HEK293 (cell line): Measurements from ENCODE around the gene PKHD1.
"Not testable (repeated sequence)": the region's sequence is repeated elsewhere in the genome, so short reads cannot be mapped to it uniquely, and the experiment has no call there.

ENCODE experiments used
- ATF2 ChIP-seq: fragments of 450-650 bp; formaldehyde crosslinking; IDR thresholded peaks from 2 replicates; pipeline ENCODE4 v1.5.1; 2016; ENCODE audit warnings: missing biosample characterization, missing genetic modification characterization, low read depth
- CTCF ChIP-seq: fragments of 450-650 bp; formaldehyde crosslinking; IDR thresholded peaks from 2 replicates; pipeline ENCODE4 v1.5.1; 2016; ENCODE audit warnings: missing biosample characterization, missing genetic modification characterization
- ELK4 ChIP-seq: IDR thresholded peaks from 2 replicates; pipeline ENCODE4 v1.6.1; 2011; ENCODE audit warnings: mild to moderate bottlenecking, low read depth, low read length, borderline replicate concordance
- IKZF3 ChIP-seq: fragments of 450-650 bp; IDR thresholded peaks from 2 replicates; pipeline ENCODE4 v1.5.0; 2018; ENCODE audit warnings: missing biosample characterization, mild to moderate bottlenecking, missing genetic modification characterization, moderate library complexity
- SALL2 ChIP-seq: fragments of 450-650 bp; formaldehyde crosslinking; IDR thresholded peaks from 2 replicates; pipeline ENCODE4 v1.5.0; 2017; ENCODE audit warnings: missing biosample characterization, mild to moderate bottlenecking, missing genetic modification characterization, borderline replicate concordance
- ZBTB6 ChIP-seq: fragments of 450-650 bp; formaldehyde crosslinking; IDR thresholded peaks from 2 replicates; pipeline ENCODE4 v1.5.1; 2017; ENCODE audit warnings: missing biosample characterization, missing genetic modification characterization
- ZBTB7A ChIP-seq: fragments of 450-650 bp; formaldehyde crosslinking; IDR thresholded peaks from 2 replicates; pipeline ENCODE4 v1.5.1; 2016; ENCODE audit warnings: low read depth, missing biosample characterization, missing genetic modification characterization
- ZFP3 ChIP-seq: fragments of 450-650 bp; formaldehyde crosslinking; IDR thresholded peaks from 2 replicates; pipeline ENCODE4 v1.5.1; 2016; ENCODE audit warnings: low read depth, missing biosample characterization, missing genetic modification characterization
- ZFP37 ChIP-seq: fragments of 450-650 bp; formaldehyde crosslinking; IDR thresholded peaks from 2 replicates; pipeline ENCODE4 v1.5.1; 2016; ENCODE audit warnings: missing biosample characterization, missing genetic modification characterization
- ZNF121 ChIP-seq: fragments of 450-650 bp; formaldehyde crosslinking; IDR thresholded peaks from 2 replicates; pipeline ENCODE4 v1.5.1; 2016; ENCODE audit warnings: missing biosample characterization, missing genetic modification characterization
- ZNF341 ChIP-seq: fragments of 450-650 bp; formaldehyde crosslinking; IDR thresholded peaks from 2 replicates; pipeline ENCODE4; 2016; ENCODE audit warnings: low read depth, missing biosample characterization, missing genetic modification characterization
- ZNF639 ChIP-seq: fragments of 450-650 bp; formaldehyde crosslinking; IDR thresholded peaks from 2 replicates; pipeline ENCODE4 v1.5.1; 2016; ENCODE audit warnings: missing biosample characterization, missing genetic modification characterization
- ZNF768 ChIP-seq: fragments of 450-650 bp; formaldehyde crosslinking; IDR thresholded peaks from 2 replicates; pipeline ENCODE4 v1.5.1; 2018; ENCODE audit warnings: missing biosample characterization, mild to moderate bottlenecking, missing genetic modification characterization
- ZNF776 ChIP-seq: fragments of 450-650 bp; formaldehyde crosslinking; IDR thresholded peaks from 2 replicates; pipeline ENCODE4 v1.5.0; 2017; ENCODE audit warnings: missing biosample characterization, missing genetic modification characterization, borderline replicate concordance

GRCh38 chr6:51922479-51922878 lies 164.9 kb downstream of the PKHD1 start:
- TF ChIP-seq CTCF (tag by site-specific recombination); ZNF776 (tag by site-specific recombination); SALL2 (tag by site-specific recombination); ZFP37 (tag by site-specific recombination); ATF2 (tag by site-specific recombination); IKZF3 (tag by site-specific recombination); ZNF121 (tag by site-specific recombination); ZBTB6 (tag by site-specific recombination); ZNF639; ZFP3 (tag by site-specific recombination); ZNF341 (tag by site-specific recombination); ELK4; ZNF768 (tag by site-specific recombination); ZBTB7A (tag by site-specific recombination): not testable (repeated sequence)
